Activated T-helper 9 cell treated with anti-CD3 and anti-CD28 coated beads, Interleukin-2, amount 50 U/mL, for 16 hours (primary cell): ENCODE data around the gene COL27A1.
"Not testable (repeated sequence)": the region's sequence is repeated elsewhere in the genome, so short reads cannot be mapped to it uniquely, and the experiment has no call there.

ENCODE experiments used
- DNase-seq: peaks from one replicate; pipeline ENCODE4 v3.0.0-alpha.2; 2020; ENCODE audit warnings: low read depth

COL27A1 gene

DNA sequence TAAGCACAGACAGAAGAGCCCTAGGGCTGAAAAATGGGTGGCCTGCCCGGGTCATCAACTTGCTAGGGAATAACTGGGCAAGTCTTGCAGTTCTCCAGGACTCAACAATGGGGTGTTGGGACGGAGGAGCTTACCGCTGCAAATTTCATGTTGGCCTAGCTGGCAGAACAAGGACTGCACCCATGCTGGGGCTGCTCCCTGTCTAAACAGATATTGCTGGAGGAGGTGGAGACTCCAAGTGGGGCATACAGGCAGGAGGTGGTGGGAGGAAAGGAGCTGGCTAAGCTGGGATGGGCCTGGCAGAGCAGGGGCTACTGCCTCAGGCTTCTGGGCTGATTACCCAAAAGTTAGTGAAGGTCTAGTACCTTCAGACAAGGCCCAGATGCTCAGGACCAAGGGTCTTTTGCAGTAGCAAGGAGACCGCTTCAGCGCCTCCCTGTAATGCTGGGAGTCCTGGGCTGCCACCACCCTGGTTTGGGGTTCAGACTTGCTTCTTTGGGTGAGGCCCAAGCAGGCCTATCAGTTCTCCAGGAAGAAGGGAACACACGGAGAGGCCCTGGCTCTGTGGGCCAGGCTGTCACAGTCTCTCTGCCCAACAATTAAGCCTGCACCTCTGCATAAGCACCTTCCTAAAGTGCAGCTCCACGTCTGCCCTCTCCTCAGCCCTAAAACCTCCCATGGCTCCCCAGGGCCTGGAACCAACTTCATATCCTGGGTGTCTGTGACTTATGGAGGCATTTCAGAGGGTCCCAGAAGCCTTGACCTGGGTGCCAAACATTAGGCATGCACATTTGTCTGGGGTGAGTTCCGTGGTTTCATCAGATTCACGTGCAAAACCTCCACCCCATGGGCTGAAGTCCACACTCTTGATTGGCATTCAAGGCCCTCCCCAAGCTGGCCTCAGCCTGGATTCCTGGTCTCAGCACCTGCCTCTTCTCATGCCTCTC is 32.0 kb upstream of the COL27A1 start:
- no peak for DNase-seq

DNA sequence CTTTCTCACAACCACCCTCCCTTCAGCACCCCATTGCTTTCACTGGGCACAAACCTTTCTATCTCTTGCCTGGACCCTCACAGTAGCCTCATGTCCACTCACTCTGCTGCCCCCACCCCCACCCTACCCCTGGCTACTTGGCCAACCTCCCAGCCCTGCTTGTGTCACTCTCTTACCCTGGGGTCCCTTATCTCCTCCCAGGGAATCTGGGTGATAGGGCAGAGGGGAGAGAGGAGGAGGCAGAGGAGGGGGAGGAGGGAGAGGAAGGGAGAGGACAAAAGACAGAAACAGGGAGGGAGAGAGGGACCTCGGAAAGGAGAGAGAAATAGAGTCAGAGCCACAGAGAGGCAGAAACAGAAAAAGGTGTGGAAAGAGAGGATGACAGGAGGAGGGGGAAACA is 31.2 kb upstream of the COL27A1 start:
- DNase-seq: no peak

DNA sequence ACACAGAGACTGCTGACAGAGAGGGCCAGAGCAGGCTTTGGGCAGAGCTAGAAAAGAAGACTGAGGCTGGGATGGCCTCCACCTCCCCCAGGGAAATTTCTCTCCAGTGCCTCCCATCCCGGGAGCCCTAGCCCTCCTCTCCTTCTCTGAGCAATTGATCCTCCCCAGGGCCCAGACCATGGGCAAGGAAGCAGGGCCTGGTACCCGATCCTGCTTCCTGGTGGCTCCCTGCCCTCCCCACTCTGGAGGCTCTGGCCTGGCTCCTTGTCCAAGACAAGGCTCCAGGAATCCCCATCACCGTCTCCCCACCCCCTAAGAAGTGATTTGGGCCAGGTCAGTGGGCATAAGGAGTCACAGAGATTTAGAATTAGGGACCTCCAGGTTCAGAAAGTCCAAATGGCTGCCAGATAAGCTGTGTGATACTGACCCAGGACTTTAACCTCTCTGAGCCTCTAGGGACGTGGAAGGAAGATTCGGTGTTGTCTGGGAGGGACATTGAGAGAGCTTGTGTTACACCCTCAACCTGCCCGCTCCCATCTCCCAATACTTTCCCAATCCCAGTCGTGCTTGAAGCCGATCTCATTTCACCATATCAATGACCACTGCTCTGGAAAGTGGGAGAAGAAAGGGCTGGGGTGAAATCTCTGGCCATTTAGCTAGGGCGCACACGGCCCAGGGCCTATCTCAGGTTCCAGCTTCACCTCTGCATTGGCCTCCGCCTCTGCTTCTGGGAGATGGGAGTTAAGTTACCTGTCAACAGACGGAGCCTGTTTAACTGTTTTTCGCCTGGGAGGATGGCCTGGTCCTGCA is 30.5 kb upstream of the COL27A1 start:
- DNase-seq: no peak

DNA sequence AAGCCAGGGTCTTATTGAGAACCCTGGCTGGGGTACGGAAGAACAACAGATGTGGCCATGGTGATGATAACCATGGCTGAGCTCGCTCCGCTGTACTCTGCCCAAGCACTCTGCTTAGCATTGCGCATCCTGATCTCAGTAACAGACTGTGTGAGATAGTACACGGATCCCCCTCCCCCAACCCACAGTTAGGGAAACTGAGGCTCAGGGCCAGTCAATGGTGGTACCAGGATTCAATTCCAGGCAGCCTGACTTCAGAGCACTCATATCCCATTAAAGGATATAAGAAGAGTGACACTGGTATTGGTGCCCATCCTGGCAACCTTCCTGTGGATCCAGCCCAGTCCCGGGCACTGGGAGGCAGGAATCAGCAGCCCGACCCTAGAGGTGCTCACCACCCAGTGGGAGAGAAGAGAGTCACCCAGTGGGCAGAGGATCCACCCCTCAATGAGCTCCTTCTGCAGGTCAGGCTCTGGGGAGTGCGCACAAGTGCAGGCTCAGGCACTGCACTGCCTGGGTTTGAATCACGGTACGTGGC is 29.8 kb upstream of the COL27A1 start:
- DNase-seq: no peak

DNA sequence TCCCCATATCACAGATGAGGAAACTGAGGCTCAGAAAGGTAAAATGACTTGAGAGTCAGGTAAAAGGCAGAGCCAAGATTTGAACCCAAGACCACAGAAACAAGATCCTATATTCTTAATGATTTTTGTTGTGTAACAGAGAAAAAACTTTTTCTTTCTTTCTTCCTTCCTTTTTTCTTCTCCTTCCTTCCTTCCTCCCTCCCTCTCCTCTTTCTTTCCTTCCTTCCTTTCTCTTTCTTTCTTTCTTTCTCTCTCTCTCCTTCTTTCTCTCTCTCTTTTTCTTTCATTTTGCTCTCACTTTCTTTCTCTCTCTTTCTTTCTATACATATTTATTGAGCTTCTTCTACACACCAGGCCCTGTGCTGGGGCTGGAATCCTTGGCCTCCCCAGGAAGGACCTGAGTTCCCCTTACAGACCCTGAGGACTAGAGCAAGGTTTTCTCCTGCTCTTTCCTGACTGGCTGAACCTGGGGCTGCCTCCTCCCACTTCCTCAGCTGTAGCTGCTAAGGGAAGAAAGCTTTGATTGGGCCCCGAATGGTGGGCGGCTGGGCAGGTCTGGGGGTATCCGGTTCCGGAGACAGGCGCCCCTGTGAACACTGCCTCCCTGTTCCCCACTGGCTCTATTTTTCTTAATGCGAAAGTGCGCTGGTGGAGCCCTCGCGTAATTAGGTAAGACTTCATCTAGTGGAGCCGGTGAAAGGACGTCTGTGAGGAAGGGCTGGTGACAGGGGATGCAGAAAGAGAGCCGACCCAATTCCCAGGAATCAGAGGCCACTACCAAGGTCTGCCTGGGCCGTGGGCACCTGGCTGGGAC is 28.9 kb upstream of the COL27A1 start:
- no peak for DNase-seq

DNA sequence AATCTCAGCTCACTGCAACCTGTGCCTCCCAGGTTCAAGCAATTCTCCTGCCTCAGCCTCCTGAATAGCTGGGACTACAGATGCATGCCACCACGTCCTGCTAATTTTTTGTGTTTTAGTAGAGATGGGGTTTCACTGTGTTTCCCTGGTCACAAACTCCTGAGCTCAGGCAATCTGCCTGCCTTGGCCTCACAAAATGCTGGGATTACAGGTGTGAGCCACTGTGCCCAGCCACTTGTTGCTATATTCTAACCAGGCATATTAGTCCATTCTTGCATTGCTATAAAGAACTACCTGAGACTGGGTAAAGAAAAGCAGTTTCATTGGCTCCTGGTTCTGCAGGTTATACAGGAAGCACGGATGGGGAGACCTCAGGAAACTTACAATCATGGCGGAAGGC is 26.6 kb upstream of the COL27A1 start:
- not testable (repeated sequence) for DNase-seq

DNA sequence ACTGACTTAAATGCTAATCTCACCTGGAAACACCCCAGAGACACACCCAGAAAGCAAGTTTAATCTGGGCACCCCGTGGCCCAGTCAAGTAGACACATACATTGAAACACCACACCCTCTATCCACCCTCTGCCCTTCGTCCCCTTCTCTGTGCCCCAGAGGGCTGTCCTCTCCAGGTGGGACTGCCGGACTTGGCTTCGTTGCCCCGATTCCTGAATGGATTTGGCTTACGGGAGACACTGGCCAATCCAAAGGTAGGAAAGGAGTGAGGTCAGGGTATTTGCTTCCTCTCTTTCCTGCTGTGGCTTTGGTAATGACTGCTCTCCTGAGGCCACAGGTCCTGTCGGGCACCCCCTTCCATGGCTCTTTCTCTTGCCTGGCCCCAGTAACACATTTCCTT is 25.2 kb upstream of the COL27A1 start:
- DNase-seq: no peak

DNA sequence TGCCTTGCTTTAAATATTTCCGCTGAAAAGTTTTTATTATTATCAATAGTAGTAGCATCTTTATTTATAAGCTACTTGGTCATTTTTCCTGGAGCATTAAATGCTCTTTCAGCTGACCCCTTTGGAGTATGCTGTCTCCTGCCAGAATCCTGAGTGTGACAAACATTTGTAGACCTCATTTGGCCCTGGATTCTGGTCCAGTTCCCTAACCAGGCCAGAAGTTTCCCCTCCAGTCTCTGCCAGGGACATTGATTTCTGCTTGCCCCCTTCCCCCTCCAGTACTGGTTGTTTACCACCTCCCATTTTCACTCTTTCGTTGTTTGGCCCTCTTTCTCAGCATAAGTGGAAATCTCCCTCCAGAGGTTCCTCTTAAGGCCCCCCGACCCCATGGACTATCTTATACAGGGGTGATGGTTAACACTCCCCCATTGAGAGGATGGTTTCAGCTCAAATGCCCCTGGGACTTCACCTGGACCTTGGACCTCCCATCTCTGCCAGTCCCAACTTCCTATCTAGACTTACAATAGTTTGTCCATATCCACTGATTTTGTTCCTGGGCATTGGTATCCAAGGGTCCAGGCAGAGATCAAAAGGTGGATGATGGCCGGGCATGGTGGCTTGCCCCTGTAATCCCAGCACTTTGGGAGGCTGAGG is 24.6 kb upstream of the COL27A1 start:
- no peak for DNase-seq

DNA sequence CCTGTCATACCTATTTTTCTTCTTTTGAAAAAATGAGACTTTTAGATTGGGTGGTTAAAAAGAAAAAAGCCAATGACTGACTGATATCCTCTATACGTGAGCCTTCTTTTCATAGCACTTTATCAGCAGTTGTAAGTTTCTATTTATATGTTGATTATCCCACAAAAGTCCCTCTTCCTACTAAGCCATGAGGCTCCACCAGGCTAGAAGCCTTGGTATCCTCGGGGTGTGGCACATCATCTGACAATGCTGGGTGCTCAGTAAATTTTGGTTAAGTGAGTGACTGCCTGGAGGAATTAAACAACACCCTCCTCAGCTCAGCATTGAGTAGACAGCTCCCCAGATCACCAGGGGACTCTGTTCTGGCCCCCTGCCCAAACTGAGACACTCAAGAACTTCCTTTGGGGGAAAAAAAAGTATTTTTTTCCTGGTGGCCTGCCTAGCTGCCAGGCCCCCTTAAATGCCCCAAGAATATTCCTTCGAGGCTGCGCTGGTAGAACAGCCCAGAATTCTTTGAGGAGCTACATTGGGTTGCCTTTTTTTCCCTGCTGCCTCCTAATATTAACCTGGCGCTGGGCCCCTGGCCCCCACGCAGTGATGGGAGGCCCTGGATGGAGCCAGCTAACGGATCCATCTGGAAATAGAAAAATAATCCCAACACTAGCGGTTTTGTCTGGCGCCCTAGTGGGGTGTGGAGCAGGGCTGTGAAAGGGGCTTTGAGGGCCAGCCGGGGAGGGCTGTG is 23.4 kb upstream of the COL27A1 start:
- DNase-seq: no peak

DNA sequence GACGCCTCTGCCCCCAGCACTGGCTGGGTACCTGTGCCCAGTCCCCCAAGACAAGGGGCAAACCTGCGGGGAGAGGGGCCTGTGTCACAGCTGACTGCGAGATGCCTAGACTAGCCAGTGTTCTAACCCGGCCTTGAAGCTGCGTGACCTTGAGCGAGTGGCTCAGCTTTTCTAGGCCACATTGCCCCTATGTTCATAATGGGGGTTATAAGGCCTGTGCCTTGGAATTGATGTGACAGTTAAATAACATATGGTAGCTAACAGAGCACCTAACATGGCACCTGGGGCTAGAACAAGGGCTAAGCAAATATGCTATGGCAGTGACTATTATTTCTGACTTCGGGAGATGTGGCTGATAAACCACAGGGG is 22.8 kb upstream of the COL27A1 start:
- no peak for DNase-seq

DNA sequence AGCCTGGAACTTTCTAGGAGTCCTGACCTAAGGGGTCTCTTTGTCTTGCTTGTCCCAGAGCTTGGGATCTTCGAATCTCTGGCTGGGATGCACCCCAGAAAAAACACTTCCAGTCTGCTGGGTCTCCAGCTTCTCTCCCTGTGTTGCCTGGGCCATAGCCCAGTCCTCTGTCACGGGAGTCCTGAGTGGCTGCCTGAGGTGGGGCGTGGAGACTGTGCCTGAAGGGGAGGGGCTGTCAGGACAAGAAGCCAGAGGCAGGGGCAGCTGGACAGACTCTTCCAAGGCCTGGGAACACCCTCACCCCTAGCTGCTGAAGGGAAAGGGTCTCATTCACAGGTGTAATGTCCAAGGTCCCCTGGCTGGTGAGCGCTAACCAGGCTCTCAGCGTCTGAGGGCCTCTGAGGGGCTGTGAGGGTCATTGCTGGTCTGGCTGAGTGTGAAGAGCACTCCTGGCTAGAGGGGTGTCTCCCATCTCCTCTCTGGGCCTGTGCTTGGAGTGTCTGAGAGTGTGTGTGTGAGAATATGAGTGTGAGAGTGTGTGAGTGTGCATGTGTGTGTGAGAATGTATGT is 20.4 kb upstream of the COL27A1 start:
- no peak for DNase-seq

DNA sequence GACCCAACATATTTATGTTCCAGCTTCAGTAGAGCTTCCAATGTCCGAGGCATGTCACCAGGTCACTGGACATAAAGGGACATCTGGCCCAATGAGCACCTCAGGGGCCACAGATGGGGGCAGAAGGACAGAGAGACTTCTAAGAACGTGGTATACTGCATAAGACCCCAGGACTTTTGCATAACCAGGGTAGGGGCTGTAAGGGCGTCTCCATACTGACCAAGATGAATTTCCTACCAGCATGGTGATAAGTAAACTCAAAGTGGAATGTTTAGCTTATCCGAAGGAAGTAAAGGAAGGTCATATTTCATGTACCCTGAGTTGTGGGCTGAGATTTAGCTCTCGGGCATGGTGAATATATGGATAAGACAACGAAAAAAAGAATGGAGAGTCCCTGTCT is 17.5 kb upstream of the COL27A1 start:
- no peak for DNase-seq

DNA sequence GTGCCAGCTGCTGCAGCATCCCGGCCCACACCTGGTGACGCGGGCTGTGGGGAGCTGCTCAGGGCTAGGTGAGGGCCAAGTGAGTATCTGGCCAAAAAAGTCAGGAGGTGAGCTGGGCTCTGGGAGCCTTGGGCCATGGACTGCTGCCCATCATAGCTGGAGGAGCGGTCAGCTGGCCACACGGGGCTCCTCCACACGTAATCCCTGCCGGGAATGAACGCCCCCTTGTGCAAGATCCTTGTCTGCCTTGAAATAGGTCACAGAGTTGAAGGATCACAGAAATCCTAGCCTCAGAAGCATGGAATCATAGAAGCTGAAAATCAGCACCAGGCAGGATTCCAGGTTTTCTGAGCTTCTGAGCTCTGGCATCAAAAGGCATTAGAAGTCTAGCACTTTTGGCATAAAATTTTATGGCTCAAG is 16.8 kb upstream of the COL27A1 start:
- DNase-seq: no peak

DNA sequence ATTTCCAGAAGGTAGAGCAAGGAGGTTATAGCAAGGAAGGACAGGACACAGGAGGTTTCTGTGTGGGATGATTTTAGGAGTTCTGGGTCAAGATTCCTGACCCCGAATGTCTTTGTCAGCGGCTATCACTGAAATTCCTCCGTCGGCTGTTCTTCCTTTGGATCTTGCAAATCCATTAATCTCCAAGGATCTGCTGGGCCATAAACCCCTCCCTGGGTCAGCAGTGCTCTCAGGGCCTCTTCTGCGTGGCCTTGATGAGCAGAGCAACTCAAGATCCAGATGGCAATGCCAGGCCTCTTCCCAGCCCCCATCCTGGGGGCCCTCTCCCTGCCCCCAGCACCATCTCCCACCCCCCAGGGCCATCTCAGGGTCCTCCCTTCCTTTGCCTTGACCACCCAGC is 16.3 kb upstream of the COL27A1 start:
- DNase-seq: no peak

DNA sequence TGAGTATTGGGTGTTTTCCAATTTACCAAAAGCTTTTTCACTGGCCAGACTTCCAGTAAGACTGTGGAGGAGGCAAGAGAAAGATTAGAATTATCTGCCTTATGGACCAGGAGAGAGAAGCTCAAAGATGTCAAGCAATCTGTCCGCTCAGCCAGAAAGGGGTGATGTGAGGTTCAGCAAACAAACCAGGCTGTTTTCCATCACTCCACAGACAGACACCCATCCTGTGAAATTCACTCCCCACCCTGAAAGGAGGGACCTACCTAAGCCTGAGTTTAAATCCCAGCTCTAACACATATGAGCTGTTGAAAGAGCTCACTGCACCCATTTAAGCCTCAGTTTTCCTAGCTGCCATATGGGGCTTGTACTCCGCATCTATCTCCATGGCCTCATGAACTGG is 14.9 kb upstream of the COL27A1 start:
- no peak for DNase-seq

DNA sequence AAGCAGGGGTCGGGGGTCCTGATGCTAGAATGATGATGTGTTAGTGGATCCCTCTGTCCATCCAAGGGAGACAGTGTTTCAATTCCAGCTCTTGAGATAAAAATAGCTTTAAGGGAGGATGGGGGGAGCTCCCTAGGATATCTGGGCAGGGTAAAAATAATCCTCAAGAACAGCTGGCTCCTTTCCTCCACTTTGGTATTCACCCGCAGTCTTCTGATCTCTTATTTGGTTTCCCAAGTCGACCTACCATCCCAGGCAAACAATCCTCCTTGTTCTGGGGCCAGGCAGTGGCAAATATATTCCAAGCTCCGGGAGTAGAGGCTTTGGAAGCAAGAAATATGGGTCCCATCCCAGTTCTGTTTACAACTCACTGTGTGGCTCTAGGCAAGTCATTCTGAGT is 14.5 kb upstream of the COL27A1 start:
- no peak for DNase-seq

DNA sequence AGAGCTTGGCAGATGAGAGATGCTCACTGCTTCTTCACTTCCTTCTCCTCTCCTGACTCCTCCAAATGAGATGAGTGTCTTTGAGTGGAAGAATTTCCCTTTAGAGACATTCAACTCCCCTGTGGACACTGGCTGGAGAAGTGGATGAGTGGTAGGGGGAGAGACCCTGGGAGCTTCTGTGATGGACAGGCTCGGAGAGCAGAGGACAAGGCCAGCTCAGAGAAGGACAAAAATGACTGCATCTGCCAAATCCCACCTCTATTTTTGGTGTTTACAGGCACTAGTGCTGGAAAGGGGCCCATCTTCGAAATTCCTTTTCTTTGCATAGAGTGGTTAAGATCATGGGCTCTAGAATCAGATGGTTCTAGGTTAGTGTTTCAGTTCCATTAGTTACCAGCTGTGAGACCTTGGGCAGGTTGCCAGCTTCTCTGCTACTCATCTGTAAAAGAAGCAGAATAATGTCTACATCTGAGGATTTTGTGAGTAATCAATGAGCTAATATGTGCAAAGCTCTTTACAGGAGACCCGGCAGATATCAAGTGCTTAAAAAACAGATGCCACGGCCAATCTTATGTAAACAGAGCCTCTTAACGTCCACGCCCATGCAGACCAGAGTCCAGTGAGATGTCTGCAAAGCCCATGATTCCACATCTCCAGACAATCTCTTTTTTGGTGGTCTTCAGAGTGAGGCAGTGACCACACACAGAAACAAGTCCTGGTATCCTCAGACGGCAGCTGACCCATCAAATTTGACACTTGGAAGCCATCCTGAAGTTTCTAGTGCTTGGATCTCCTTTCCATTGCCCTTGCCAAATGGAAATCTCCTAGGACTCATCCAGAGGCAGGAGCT is 13.6 kb upstream of the COL27A1 start:
- DNase-seq: no peak

DNA sequence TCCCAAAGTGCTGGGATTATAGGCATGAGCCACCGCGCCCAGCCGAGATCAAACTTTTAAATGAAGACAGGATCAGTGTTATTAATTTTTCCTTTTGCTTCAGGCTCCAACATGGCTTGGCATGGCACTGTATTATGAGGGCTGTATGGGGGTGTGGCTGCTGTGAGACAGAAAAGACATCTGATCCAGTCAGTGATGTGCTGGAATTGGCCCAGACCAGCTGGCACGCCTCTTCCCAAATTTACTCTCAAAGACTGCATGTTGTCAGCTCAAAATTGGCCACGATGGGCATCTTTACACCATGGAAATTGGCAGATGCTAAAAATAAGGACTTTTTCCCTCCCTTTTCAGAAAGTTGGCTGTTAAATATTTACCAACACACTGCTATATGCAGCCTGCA is 12.1 kb upstream of the COL27A1 start:
- no peak for DNase-seq

DNA sequence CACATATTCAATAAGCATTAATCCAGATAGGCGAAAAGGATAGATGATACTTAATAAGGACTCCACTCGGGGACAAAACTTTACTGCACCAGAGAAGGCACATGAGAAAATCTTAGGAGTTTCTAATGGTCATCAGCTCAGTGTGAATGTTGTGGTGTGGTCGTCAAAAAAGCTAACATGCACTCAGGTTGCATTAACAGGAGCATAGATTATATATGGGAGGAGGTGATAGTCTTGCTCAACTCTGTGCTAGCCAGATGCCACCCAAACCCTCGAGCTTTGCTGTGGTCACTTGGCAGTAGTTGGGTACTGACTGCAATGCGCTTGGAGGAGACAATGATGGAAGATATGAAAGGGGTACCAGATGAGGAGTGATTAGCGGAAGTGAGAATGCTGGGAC is 8.6 kb upstream of the COL27A1 start:
- DNase-seq: no peak

DNA sequence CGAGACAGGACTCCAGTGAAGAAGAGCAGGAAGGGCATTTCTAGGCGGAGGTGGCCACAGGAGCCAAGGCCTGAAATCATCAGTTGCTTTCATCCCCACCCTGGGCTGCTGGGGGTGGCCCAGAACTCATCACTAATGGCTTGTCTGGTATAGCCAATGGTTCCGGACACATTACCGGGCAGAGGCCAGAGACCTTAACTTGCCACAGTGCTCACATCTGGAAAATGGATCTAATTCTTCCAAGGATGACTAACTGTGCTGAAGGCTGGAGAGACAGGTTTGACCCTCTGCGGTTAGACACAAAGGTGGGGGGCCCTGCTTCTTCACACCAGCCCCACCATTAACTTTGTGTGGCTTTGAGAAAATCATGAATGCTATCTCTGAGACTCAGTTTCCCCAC is 6.2 kb upstream of the COL27A1 start:
- no peak for DNase-seq
